Stimulated activated naive B cell treated with anti-CD40 and anti-IgM and Interleukin-4, amounts not matched to agents 10 μg/mL and 1 μg/mL and 100 μg/mL, for 72 hours (primary cell): Measurements from ENCODE around the gene FAR1.

Source experiments
- ATAC-seq, 2 donors: fragments of 150-1000 bp; cut with Tn5 transposase; replicated peaks; 2 replicates each; pipeline ENCODE4 v1.10.0; 2021; ENCODE audit warnings: moderate library complexity in 1 of 2
- DNase-seq: peaks from one replicate; pipeline ENCODE4 v3.0.0; 2021
- H3K27ac Mint-ChIP-seq: one replicate; pipeline ENCODE4 v1.8.0; 2022; ENCODE audit warnings: mild to moderate bottlenecking, mixed read lengths
- H3K27me3 Mint-ChIP-seq, 2 donors: one replicate each; pipeline ENCODE4 v1.8.0; 2022; ENCODE audit warnings: mixed read lengths in 2 of 2
- H3K36me3 Mint-ChIP-seq, 2 donors: one replicate each; pipeline ENCODE4 v1.8.0; 2022; ENCODE audit warnings: mixed read lengths in 2 of 2, mild to moderate bottlenecking in 1 of 2
- H3K4me1 Mint-ChIP-seq, 2 donors: one replicate each; pipeline ENCODE4 v1.8.0; 2022; ENCODE audit warnings: mixed read lengths in 2 of 2, mild to moderate bottlenecking in 1 of 2
- H3K4me3 Mint-ChIP-seq, 2 donors: one replicate each; pipeline ENCODE4 v1.8.0; 2022; ENCODE audit warnings: mild to moderate bottlenecking in 2 of 2, mixed read lengths in 2 of 2, moderate library complexity in 1 of 2
- H3K9me3 Mint-ChIP-seq, 2 donors: one replicate each; pipeline ENCODE4 v1.8.0; 2022; ENCODE audit warnings: mixed read lengths in 2 of 2, mild to moderate bottlenecking in 1 of 2

The FAR1 gene

GRCh38 chr11:13661074-13661623, 7.3 kb upstream of the FAR1 start:
- peaks cover 18 to 26% of the 10 kb centered on the region in 2 donors for H3K9me3 Mint-ChIP-seq
- H3K27me3 Mint-ChIP-seq, result peaks cover 23 to 42% of the 10 kb centered on the region in 2 donors
- no peak for DNase-seq
- ATAC-seq, result no peak
- H3K4me3 Mint-ChIP-seq, result no peak overlapping the region
- H3K36me3 Mint-ChIP-seq, result no peaks in the 10 kb centered on the region
- no peaks in the 10 kb centered on the region for H3K4me1 Mint-ChIP-seq
- H3K27ac Mint-ChIP-seq, result no peak overlapping the region

- ATAC-seq, result no peak
- H3K27me3 Mint-ChIP-seq, result peaks cover 23 to 32% of the 10 kb centered on the region in 2 donors
- DNase-seq, result no peak
- no peak overlapping the region for H3K4me3 Mint-ChIP-seq
- peaks cover 4% of the 10 kb centered on the region in 2 donors for H3K36me3 Mint-ChIP-seq
- peaks cover 5 to 7% of the 10 kb centered on the region in 2 donors for H3K4me1 Mint-ChIP-seq
- H3K27ac Mint-ChIP-seq, result no peak overlapping the region
- peaks cover 9 to 15% of the 10 kb centered on the region in 2 donors for H3K9me3 Mint-ChIP-seq
Measured at GRCh38 chr11:13663631-13664071, 4.8 kb upstream of the FAR1 start.

- H3K27me3 Mint-ChIP-seq, result peaks cover 23 to 32% of the 10 kb centered on the region in 2 donors
- peaks cover 4 to 8% of the 10 kb centered on the region in 2 donors for H3K36me3 Mint-ChIP-seq
- ATAC-seq, result no peak
- H3K27ac Mint-ChIP-seq, result no peak overlapping the region
- peaks cover 10 to 11% of the 10 kb centered on the region in 2 donors for H3K4me1 Mint-ChIP-seq
- no peak overlapping the region for H3K4me3 Mint-ChIP-seq
- H3K9me3 Mint-ChIP-seq, result peaks cover 4 to 10% of the 10 kb centered on the region in 2 donors
- DNase-seq, result no peak
Measured at GRCh38 chr11:13664351-13664750, 4.1 kb upstream of the FAR1 start.

- peaks cover 12 to 21% of the 10 kb centered on the region in 2 donors for H3K36me3 Mint-ChIP-seq
- peaks cover 22 to 30% of the 10 kb centered on the region in 2 donors for H3K4me1 Mint-ChIP-seq
- no peak overlapping the region for H3K4me3 Mint-ChIP-seq
Measured at GRCh38 chr11:13666708-13667107, 1.8 kb upstream of the FAR1 start.

DNA sequence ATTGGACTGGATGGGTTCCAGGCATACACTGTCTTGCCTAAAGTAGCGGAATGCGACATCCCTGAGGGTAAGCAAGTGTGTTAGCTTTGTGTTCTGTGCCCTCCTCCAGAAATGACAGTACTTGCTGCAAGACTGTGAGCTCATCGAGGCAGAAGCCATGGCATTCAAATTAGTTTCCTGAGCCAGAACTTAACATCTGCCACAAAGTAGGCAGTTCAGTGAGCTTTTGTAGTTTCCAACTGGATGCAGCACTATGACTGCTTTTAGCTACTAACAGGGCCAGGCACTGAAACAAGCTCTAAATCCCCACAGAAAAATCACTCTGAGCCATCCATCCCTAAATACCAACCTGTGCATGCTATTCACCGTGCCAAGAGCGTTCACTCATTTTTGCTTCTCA, 1.2 kb upstream of the FAR1 start:
- peaks cover 17 to 18% of the 10 kb centered on the region in 2 donors for H3K27me3 Mint-ChIP-seq
- peaks cover 12 to 25% of the 10 kb centered on the region in 2 donors for H3K36me3 Mint-ChIP-seq
- no peaks in the 10 kb centered on the region for H3K9me3 Mint-ChIP-seq
- DNase-seq (peak; percentile 2), ATAC-seq (no peak)
- peak overlapping the region; percentile 77 for H3K27ac Mint-ChIP-seq
- peak overlapping the region; percentile 97 to 98 for H3K4me3 Mint-ChIP-seq
- H3K4me1 Mint-ChIP-seq, result peaks cover 25 to 35% of the 10 kb centered on the region in 2 donors

More at GRCh38 chr11:13666708-13667107, 1.8 kb upstream of the FAR1 start:
- ATAC-seq, result no peak
- Mint-ChIP-seq H3K9me3 (no peaks in the 10 kb centered on the region), H3K27me3 (peaks cover 19 to 21% of the 10 kb centered on the region in 2 donors), H3K27ac (no peak overlapping the region)
- no peak for DNase-seq

DNA sequence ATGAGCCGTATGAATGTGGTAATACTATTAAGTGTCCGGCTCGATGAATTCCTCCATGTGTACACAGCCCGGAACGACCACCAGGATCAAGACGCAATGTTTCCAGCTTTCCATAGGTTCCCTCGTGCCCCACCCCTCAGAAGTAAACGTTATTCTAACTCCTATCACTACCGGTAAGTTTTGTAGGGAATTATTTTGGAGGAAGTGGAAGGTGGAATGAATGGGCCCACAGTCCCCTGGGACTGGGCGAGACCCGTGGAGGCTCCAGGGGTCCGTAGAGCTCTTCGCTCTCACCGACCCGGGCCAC, 720 bp upstream of the FAR1 start:
- DNase-seq, result no peak
- H3K36me3 Mint-ChIP-seq, result peaks cover 12 to 26% of the 10 kb centered on the region in 2 donors
- H3K9me3 Mint-ChIP-seq, result no peaks in the 10 kb centered on the region
- peaks cover 12 to 13% of the 10 kb centered on the region in 2 donors for H3K27me3 Mint-ChIP-seq
- peak overlapping the region; percentile 77 for H3K27ac Mint-ChIP-seq
- peaks cover 28 to 40% of the 10 kb centered on the region in 2 donors for H3K4me1 Mint-ChIP-seq
- H3K4me3 Mint-ChIP-seq, result peak overlapping the region; percentile 97 to 98
- no peak for ATAC-seq

- ATAC-seq (peak; percentile 28 to 30), DNase-seq (peak; percentile 35)
- no peaks in the 10 kb centered on the region for H3K9me3 Mint-ChIP-seq
- peaks cover 2 to 6% of the 10 kb centered on the region in 2 donors for H3K27me3 Mint-ChIP-seq
- H3K27ac Mint-ChIP-seq, result peak overlapping the region; percentile 98
- H3K4me3 Mint-ChIP-seq, result peak overlapping the region; percentile 97 to 98
- H3K4me1 Mint-ChIP-seq, result peaks cover 30 to 44% of the 10 kb centered on the region in 2 donors
- H3K36me3 Mint-ChIP-seq, result peaks cover 12 to 29% of the 10 kb centered on the region in 2 donors
Measured at GRCh38 chr11:13668957-13669521, 571 bp downstream of the FAR1 start.

DNA sequence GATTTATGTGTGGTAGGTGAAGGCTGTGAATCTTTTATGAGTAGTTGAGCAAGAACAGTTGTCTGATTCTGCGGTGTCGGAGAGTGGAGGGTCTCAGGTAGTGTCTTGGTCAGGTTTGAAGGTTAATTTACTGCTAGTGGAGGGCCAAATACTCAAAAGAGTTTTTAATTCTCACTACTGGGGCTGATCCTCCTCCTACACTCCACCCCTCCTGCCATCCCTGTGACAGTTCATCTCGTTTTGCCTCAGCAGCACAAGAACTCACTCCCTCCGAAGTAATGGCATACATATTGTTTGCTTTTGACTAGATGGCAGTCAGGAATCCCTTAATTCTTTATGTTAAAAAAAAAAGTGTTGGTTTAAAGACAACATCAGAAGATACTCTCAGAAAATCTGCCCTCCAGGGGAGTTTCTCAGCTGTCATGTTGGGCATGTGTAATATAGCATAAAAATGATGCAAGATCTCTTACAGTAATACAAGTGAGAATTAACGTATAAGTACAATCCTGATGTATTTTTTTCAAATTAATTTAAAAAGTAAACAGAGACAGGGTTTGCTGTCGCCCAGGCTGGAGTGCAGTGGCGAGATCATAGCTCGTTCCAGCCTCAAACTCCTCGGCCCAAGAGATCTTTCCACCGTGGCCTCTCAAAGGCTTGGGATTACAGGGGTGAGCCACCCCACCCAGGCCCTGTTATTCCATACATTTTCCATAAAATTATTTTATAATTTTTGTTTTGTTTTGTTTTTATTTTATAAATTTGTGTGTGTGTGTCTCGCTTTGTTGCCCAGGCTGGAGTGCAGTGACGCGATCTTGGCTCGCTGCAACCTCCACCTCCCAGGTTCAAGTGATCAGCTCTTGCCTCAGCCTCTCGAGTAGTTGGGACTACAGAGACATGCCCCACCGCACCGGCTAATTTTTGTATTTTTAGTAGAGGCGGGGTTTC, 1.3 kb downstream of the FAR1 start:
- no peaks in the 10 kb centered on the region for H3K9me3 Mint-ChIP-seq
- H3K4me3 Mint-ChIP-seq, result peak overlapping the region; percentile 97 to 98
- H3K4me1 Mint-ChIP-seq, result peaks cover 32 to 49% of the 10 kb centered on the region in 2 donors
- H3K27me3 Mint-ChIP-seq, result peaks cover 0 to 2% of the 10 kb centered on the region in 2 donors
- H3K27ac Mint-ChIP-seq, result peak overlapping the region; percentile 98
- H3K36me3 Mint-ChIP-seq, result peaks cover 12 to 34% of the 10 kb centered on the region in 2 donors
- ATAC-seq (no peak), DNase-seq (no peak)

- Mint-ChIP-seq H3K9me3 (no peaks in the 10 kb centered on the region), H3K27ac (no peak overlapping the region), H3K27me3 (no peaks in the 10 kb centered on the region), H3K36me3 (peaks cover 12 to 36% of the 10 kb centered on the region in 2 donors), H3K4me3 (no peak overlapping the region), H3K4me1 (peaks cover 27 to 48% of the 10 kb centered on the region in 2 donors)
- DNase-seq (no peak), ATAC-seq (no peak)
Measured at GRCh38 chr11:13672576-13673210, 4.2 kb downstream of the FAR1 start.

DNA sequence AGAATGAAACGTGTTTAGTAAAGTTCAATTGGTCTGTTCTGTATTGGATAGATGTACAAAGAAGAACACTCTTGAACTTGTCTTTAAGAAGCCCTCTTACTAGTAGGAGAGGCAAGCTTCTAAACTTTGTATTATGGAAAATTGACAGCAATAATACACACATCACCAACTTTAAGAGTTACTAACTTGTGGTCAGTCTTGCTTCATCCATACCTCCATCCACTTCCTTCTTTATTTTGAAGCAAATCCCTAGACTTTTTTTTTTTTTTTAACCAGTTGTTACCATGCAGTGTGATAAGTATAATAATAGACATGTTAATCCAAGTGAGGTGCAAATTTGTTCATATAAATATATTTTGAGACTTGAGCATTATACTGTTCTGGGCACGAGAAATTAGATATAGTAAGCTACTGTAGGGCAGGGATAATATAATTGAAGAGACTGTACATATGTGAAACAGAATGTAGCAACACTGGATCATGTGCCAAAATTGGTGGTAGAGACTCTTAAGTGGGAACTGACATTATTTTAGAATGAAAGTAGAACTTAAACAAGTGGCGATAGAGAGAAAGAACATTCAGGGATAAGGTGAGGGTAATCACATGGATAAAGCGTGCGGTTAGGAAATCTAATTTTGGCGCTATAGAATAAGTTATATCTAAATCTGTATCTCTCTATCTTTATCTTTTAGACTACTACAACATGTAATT, 6.5 kb downstream of the FAR1 start:
- Mint-ChIP-seq H3K27me3 (no peaks in the 10 kb centered on the region), H3K36me3 (peaks cover 11 to 29% of the 10 kb centered on the region in 2 donors), H3K27ac (no peak overlapping the region), H3K4me3 (no peak overlapping the region), H3K4me1 (peaks cover 22 to 45% of the 10 kb centered on the region in 2 donors), H3K9me3 (no peaks in the 10 kb centered on the region)
- DNase-seq (no peak), ATAC-seq (no peak)

GRCh38 chr11:13676576-13676975, 8.1 kb downstream of the FAR1 start:
- Mint-ChIP-seq H3K4me3 (no peak overlapping the region), H3K4me1 (peaks cover 21 to 45% of the 10 kb centered on the region in 2 donors), H3K36me3 (peaks cover 9 to 28% of the 10 kb centered on the region in 2 donors), H3K27ac (no peak overlapping the region), H3K9me3 (peaks cover 3 to 5% of the 10 kb centered on the region in 2 donors), H3K27me3 (no peaks in the 10 kb centered on the region)
- DNase-seq, result no peak
- no peak for ATAC-seq

GRCh38 chr11:13679768-13680167, 11.3 kb downstream of the FAR1 start:
- peaks cover 10 to 34% of the 10 kb centered on the region in 2 donors for H3K4me1 Mint-ChIP-seq
- no peaks in the 10 kb centered on the region for H3K27me3 Mint-ChIP-seq
- no peak overlapping the region for H3K27ac Mint-ChIP-seq
- no peak overlapping the region for H3K4me3 Mint-ChIP-seq
- H3K36me3 Mint-ChIP-seq, result peaks cover 9 to 14% of the 10 kb centered on the region in 2 donors
- DNase-seq (no peak), ATAC-seq (no peak)
- peaks cover 3 to 5% of the 10 kb centered on the region in 2 donors for H3K9me3 Mint-ChIP-seq

DNA sequence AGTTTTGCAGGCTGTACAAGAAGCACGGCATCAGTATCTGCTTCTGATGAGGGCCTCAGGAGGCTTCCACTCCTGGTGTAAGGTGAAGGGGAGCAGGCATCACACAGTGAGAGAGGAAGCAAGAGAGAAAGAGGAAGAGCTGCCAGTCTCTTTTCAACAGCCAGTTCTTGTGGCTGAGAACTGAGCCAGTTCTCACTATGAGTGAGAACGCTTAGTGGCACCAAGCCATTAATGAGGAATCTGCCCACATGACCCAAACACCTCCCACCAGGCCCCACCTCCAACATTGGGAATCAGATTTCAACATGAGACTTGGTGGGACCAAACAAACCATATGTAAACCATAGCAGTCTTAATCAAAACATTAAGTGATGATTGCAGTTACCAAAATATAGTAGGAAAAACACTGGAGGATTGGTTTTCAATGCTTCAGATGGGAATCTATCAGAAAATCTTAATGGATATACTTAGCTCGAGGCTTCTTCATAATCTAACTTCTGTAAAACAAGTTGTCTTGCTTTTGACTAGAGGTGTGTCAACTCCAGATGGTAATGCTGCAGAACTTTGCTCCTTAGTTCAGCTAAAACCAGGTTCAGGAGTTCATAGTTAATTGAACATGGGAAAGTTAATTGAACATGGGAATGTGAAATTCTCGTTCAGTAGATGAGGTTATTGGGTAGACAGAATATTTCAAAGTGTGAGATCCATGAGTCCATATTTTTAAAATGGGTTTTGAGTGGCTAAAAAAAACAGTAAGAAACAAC, 12.2 kb downstream of the FAR1 start:
- H3K27ac Mint-ChIP-seq, result peak overlapping the region; percentile 86
- ATAC-seq (peak; percentile 93 to 94), DNase-seq (peak; percentile 9)
- H3K4me3 Mint-ChIP-seq, result no peak overlapping the region
- H3K27me3 Mint-ChIP-seq, result no peaks in the 10 kb centered on the region
- peaks cover 12 to 27% of the 10 kb centered on the region in 2 donors for H3K4me1 Mint-ChIP-seq
- H3K9me3 Mint-ChIP-seq, result peaks cover 3 to 5% of the 10 kb centered on the region in 2 donors
- H3K36me3 Mint-ChIP-seq, result peaks cover 14 to 19% of the 10 kb centered on the region in 2 donors
